ENCODE measurements around the gene IRAK2.

IRAK2 gene

DNA sequence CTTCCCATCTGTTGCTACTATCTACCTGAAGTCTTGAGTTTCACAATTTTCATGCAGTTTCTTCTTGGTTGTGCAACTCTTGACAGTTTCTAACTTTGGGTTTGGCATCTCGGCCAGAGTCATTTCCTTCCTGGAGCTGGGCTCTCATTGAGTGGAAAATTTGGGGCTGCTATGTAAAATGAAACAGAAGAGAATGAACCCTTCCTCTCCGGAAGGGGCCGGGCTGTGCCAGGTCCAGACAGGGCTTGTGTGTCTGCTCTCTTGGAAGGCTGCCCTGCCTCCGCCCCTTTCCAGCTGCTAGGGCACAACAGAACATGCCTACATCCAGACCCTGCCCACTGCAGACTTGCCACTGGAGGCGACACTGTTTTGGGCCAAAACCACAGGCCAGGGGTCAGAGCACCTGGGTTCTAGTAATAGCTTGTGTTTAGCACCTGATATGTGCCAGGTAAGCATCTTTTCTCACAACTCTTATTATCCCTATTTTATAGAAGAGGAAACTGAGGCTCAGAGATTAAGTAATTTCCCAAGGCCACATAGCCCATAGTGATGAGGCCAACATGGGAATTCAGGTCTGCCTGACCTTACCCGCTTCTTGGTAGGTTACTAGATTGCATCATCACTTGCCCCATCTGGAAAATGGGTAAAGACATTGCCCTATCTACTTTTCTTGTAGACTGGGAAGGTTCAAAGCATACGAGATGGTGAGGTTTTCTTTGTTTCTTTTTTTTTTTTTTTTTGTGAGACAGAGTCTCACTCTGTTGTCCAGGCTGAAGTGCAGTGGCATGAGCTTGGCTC is 25.0 kb downstream of the IRAK2 start:
- peak; percentile 1 for DNase-seq

DNA sequence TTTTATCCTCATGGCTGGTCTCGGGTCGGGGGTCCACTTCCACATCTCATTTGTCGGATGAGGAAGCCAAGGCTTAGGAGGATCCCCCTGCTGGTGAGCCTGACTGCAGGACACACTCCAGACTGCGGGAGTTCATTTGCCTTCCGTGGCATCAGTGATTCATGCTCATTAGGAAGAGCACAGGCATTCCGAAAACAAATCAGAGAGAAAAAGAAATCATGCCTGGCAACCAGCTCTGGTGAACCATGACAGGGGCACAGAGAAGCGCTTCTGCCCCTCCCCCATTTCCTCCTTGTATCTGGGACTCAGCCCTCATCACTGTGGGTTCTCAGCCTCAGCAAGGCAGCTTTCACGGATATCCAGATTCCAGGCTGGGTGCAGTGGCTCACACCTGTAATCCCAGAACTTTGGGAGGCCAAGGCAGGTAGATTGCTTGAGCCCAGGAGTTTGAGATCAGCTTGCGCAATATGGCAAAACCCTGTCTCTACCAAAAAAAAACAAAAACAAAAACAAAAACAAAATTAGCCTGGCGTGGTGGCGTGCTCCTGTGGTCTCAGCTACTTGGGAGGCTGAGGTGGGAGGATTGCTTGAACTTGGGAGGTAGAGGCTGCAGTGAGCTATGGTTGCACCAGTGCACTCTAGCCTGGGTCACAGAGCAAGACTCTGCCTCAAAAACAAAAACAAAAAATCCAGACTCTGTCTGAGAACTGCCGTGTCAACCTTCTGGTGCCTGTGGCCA is 28.4 kb downstream of the IRAK2 start:
- peak; percentile 28 for DNase-seq

DNA sequence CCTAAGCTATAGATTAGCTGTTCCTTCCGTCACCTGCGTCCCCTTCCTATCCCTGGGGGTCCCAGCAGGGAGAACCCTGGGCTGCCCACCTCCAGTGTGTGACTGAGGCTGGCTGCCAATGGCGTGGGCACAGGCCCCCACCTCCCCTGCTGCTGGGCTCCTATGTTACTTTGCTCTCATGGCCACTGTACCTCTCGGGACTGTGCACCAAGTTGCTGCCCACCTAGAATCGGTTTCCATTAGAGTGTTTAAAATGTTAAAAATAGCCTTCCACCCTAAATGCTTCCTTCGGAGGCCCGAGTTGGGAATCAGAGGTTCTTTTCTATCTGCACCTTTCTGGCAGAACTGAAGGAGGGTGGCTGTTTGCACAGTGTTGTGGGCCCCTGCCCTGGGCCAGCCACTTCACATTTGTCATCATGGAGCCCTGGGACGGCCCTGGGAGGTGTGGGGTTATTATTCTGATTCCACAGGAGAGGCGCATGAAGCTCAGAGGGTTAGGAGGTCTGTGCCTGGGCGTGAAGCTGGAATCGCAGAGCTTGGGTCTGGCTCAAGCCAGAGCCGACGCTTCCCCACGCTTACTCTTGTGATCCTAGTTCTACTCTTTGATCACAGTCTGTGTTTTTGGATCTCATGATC is 29.1 kb downstream of the IRAK2 start:
- no peak for DNase-seq

DNA sequence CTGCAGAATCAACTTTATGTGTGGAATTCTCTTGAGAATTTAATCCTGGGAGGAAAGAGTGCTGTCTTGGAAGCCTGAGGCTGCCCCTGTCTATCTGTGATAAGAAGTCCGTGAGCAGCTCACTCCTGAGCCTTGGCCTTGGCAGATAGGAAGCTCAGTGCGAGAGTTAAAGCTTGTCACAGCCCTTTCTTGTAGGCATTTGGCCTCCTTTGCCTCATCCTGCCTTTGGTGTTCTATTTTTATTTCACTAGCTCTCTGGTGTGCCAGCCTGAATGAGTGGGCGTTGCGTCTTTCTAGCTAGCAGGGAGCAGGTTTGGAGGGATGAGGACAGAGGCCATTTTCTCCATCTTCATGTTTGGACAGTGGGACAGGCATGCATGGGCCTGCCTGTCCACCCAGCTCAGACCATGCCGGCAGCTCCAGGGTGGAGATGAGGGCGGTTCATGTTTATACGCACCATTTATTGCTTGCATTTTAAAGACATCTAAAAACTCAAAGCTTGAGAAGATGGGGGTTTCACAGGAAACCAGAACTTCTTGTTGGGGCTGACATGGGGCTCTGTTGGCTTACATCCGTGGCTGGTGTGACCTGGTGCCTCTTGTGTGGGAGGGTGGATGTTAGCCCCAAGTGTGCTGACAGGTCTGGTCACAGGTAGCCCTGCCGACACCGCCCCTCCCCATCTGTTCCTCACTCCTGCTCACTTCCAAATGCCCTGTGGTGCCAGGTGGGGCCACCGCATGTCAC is 29.8 kb downstream of the IRAK2 start:
- DNase-seq, result no peak

DNA sequence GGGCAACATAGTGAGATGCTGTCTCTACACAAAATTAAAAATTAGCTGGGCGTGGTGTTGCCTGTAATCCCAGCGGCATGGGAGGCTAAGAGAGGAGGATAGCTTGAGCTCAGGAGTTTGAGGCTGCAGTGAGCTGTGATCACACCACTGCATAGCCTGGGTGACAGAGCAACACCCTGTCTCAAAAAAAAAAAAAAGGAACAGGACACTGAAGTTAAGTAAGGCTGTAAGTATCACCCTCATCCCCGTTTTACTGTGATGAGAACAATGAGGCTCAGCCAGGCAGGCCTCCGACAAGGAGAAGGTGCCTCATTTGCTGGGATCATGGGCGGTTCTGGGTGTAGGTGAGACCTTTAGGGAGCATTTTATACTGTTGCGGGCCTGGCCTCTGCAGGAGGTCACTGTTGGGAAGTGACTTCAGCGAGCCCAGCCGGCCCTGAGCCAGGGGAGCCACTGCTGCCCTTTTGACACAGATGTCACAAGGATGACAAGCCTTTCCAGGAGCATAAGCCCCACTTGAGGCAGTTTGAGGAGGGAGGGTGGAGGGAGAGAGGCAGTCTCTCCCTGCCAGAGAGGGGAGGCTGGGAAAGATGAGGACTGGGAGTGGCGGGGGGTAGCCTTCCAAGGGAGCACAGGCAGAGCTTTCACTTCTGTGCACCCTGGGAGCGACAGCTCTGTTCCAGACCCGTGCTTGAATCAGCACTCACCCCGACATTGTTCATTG is 30.8 kb downstream of the IRAK2 start:
- DNase-seq, result no peak

DNA sequence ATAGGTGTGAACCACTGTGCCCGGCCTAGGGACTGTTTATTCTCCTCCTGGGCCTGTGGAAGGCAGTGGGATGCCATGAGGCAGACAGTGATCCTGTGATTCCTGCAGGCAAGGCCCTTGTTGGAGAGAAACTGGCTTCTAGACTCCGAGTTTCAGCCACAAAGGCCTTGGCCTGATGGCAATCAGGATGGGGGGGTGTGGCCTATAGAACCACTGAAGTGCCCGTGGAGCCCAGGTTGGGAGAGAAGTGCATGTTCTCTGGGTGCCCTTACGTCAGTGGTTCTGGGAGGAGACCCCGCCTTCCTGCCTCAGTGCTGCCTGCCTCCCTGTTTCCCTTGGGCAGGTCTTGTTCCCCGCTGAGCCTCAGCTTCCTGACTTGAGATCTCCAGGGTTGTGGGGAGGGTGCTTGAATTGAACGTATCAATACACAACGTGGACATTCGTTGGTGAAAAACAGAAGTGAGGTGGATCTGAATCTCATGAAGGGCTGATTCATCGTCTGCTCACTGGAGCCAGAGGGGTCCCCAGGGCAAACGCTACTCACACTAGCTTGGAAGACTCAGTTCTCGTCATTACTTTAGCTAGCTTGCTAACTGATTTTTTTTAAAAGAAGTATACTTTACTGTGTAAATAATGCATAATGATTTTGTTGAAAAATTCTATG is 31.8 kb downstream of the IRAK2 start:
- no peak for DNase-seq

DNA sequence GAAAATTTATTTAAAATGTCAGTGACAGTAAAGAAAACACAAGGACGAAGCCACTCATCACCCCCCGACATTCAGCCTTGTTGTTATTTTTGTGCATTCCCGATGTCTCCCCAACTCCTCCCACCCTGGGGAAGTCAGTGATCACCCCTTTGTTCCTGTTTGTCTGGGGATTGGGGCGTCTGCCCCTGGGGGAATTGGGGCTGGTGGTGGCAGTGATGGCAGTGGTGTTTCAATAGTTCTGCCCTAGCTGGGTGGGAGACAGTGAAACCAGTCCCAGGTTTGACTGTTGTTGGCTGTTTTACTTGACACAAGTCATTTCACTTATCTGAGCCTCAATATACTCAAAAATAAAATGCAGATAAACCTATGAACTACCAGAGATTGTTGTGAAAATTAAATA is 33.5 kb downstream of the IRAK2 start:
- DNase-seq, result no peak

DNA sequence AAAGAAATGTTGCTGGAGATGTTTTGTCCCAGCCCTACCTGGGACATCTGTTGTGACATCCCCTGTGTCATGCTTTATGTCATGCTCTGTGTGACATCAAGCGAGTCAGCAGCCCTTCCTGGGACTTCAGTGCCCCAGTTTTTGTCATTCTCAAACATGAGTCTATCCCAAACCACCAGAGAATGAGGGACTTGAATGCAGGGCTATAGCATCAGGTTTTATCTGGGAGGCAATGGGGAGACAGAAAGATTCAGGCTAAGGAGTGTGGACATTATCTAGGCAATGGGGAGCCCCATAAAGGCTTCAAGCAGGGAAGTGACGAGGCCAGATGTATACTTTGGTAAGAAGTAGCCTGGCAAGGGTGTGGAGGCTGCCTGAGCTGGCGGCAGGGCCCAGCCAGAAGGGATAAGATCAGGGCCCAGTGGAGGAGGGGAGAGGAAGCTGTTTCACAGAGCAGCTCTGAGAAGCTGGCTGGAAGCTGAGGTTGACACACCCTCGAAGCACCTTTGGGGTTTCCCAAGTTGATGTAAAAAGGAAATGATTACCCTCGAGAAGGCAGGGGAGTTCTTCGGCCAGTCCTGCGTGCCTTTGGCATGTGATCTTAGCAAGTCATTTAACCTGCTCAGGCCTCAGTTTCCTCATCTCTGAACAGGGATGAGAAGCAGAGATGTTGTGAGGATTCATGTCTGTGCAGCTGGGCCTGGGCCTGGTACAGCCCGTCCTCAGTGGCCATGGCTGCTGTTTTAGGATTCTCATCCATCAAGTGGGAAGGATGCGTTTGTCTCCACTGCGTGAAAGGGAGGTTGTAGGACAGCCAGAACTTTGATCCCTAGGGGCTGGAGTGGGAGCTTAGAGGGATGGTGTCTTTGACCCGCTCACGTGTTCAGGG is 34.3 kb downstream of the IRAK2 start:
- no peak for DNase-seq

DNA sequence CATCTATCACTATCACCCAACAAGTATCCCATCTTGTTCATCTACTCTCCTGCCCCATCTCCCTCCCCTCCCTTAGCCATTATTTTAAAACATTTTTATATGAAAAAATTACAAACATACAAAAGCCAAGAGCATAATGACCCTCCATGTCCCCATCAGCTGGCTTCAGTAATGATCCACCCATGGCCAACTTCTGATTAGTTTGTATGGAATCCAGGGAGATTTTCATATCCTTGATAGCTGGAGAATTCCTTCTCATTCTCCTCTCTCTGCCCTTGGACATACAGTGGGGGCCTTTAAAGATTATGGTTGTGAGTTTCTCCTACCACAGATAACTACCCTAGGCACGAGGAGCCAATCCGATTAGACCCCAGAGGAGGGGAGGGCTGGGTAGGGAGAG is 40.2 kb downstream of the IRAK2 start:
- DNase-seq, result no peak

DNA sequence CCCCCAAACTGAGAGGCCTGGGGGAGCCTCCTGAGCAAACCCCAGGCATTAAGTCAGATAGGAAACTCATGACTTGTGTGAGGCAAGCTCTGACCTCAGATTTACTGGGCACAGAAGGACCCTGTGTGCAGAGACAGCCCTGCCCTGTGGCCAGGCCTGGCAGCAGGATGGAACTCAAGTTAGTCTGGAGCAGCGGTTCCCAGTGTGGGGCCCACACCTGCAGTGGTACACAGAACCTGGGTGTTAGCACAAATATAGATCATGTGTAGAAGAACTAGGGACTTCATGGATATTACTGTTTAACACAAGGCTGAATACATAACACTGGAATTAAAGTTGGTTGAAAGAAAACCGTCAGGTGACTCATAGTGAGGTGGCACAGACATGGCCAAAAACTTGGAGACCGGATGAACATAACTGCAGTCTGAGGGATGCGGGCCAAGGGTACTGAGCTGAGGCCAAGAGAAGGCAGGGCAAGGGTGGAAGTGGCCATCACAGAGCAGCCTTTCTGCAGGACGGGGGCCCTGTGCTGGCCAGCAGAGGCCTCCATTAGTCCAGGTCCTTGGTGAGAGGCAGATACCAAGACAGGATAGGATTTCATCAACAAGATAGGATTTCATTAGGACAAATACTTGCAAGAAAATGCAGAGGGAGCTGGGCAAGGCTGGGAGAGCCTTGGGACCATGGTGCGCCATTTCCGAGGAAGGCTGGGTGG is 40.9 kb downstream of the IRAK2 start:
- DNase-seq, result no peak

DNA sequence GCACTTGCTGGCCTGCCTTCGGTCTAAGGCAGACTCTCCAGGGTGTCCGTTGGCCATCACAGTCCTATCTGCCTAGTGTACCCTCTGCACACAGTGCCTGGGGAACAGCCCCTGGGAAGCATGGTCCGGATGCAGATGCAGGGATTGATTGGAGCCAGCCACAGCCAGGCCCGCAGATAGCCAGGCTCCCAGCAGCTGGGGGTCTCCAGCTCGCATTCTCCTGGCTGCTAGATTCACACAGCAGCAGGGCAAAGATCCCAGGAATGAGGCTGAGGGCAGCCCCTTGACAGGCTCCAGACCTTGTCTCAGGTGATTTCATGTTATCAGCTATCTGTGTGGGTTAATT is 41.4 kb downstream of the IRAK2 start:
- no peak for DNase-seq

DNA sequence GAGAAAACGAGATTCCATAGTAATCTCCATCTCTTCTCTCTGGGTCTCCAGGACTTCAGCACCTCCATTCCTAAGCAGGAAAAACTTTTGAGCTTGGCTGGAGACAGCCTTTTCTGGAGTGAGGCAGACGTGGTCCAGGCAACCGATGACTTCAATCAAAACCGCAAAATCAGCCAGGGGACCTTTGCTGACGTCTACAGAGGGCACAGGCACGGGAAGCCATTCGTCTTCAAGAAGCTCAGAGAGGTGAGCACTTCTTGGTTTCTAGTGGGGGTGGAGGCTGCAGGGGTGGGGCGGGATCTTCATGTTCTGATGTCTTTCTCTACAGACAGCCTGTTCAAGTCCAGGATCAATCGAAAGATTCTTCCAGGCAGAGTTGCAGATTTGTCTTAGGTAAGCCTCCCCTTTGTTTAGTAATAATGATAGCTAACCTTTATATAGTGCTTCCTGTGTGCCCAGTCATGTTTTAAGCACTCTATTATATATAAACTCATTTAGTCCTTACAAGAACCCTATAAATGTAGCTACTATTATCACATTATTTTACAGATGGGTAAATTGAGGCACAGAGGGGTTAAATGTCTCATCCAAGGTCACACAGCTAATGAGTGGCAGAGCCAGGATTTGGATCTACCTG is 48.6 kb downstream of the IRAK2 start:
- DNase-seq, result no peak

DNA sequence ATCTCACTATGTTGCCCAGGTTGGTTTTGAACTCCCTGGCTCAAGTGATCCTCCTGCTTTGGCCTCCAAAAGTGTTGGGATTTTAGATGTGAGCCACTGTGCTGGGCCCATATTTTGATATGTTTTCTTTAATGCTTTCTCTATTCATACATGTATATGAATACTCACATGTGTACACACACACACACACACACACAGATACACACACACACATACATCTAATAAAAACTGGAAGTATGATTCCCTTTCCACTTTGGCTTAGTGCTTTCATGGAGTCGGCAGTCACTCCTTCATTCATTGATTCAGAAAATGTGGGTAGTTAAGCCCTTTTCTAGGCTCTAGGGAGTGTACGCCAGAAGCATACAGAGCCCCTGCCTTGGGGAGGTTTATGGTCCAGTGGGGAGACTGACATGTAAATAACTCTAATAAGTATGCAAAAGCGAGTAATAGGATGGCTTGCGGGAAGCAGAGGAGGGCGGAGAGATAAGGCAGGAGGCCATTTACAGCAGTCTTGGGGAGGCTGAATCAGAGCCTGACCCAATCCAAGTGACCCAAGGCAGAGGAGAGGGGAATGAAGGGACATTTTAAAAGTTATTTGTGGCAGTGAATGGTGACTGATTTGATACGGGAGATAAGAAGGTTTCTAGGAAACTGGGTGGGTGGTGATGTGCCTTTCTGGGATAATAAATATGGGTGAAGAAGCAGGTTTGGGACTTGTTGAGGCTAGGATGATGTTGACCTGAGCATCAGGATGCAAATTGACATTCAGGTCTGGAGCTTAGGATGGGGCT is 51.1 kb downstream of the IRAK2 start:
- DNase-seq, result no peak

DNA sequence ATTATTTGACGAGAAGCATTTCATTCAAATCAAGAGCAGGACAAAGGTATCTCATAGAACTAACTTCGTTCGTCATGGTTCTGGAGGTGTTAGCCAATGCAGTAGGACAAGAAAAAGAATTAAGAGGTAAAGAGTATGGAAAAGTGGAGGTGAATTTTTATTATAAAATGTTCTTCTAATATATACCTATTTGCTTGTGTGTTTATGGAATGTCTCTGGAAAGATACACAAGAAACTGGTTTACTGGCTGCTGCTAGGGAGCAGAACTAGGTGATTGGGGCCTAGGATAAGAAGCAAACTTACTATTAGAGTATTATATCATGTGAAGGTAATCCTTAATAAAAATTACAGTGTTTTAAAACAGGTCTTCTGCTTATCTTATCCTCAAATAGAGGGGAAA is 52.6 kb downstream of the IRAK2 start:
- no peak for DNase-seq

DNA sequence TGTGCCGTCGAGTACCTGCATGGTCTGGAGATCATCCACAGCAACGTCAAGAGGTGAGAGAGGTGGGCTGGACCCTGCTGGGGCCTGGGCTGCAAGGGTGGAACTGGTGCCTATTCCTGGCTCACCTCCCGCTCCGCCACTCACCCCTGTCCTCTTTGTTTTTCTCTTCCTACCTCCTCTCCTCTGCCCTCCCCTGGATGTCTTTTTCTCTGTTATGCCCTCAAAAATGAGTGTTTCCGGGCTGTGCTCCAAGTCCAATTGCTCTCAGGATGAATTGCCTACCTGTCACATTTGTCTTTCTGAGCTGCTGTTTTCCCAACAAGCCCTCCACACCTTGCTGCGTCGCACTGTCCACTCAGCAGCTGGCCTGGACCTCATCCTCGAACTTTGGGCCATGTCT is 55.0 kb downstream of the IRAK2 start:
- DNase-seq, result no peak

DNA sequence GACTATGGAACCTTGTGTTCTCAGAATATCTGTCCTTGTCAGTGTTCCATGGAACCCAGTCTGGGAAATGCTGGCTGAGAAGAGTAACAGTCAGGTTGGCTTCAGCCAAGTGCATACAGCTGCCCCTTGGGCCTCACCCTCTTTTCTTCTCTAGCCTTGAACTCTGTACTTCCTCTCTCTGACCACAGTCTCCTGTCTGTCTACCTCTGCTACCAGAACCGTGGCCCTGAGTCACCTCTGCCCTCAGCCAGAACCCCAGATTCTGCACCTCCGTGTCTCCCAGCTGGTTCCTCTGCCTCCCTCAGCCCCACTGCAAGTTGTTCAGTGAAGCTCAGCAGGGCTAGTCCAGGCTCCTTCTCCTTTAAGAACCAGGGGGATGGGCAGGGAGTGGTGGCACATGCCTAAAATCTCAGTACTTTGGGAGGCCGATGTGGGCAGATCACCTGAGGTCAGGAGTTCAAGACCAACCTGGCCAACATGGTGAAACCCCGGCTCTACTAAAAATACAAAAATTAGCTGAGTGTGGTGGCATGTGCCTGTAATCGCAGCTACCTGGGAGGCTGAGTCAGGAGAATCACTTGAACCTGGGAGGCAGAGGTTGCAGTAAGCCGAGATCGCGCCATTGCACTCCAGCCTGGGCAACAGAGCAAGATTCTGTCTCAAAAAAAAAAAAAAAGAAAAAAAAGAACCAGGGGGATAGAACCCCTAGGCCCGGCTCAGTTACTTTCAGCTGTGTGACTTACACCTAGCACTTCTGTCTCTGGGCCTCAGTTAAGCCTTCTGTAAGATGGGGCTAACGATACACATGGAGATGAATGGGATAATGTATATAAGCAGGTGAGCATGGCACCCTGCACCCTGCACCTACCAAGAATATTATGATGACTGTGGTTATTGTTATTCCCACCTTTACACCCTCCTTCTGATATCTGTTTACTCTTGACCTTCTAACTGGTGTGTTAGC is 59.2 kb downstream of the IRAK2 start:
- no peak for DNase-seq

DNA sequence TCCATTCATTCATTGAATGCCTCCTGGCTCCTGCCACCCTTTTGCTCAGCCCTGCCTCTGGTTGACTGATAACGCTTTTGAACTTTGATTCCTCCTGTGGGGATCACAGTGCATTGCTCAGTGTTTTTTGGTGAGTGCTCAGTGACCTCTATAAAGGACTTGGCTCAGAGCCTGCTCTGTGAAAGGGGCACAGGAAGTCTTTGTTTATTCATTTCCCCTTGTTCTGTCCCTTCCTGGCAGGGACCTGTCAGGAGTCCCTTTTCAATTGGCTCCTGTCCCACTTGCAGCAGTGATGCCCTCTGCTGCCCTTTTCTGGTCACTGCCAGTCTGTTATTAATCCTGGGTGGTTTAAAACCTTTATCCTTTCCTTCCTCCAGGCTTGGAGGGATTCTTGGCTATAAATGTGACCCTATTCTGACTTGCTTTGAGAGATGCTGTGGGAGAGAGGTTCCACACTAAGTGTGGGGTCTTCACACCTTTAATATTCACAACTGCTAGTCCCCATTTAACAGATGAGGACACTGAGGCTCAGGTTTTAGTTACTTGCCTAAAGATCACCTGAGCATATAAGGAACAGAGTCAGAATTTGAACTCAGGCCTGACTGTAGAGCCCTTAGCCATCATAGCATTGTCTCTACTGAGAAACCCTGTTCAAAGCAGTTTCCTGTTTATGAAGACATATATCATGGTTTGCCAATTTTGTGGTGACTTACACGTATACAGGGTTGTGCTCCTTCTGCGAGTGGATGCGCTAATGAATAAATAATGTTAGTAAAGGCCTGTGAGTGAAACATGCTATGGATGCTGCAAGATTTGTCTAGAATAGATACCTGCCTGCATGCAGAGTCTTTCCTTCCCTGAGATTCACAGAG is 60.3 kb downstream of the IRAK2 start:
- peak; percentile 78 for DNase-seq
